Upper lobe of left lung (tissue), 6 donors: ENCODE measurements around the gene OTP. TPM values are rescaled to one million over a fixed set of nuclear protein-coding genes. Genes with fewer than 3 reads are reported as not detected.
"Not testable (repeated sequence)": the region's sequence is repeated elsewhere in the genome, so short reads cannot be mapped to it uniquely, and the experiment has no call there.

Experiments used
- ATAC-seq, 2 donors: fragments of 200-7000 bp; cut with Tn5 transposase; one replicate each; pipeline ENCODE4 v1.9.1; 2022; ENCODE audit warnings: mild to moderate bottlenecking in 2 of 2, moderate library complexity in 2 of 2; ENCODE audit not compliant: low FRiP score in 2 of 2
- DNase-seq, 2 donors: peaks; one replicate each; pipeline ENCODE4 v3.0.0-alpha.2; 2019 to 2020
- H3K27ac ChIP-seq, 4 donors: fragments of 200-600 bp; sonication (generic); one replicate each; pipeline ENCODE4 v1.5.1; 2016 to 2019
- H3K27me3 ChIP-seq, 4 donors: fragments of 200-600 bp; sonication (generic); one replicate each; pipeline ENCODE4 v1.5.1; 2017 to 2019
- H3K36me3 ChIP-seq, 4 donors: fragments of 200-600 bp; sonication (generic); one replicate each; pipeline ENCODE4 v1.5.1; 2016 to 2019
- H3K4me1 ChIP-seq, 4 donors: fragments of 200-600 bp; sonication (generic); one replicate each; pipeline ENCODE4 v1.5.1; 2018 to 2019
- H3K4me3 ChIP-seq, 4 donors: fragments of 200-600 bp; sonication (generic); one replicate each; pipeline ENCODE4 v1.5.1; 2017 to 2019; ENCODE audit warnings: mild to moderate bottlenecking in 2 of 4, moderate library complexity in 1 of 4
- H3K9me3 ChIP-seq, 4 donors: fragments of 200-600 bp; sonication (generic); one replicate each; pipeline ENCODE4 v1.5.1; 2018 to 2019
- EP300 ChIP-seq, 4 donors: sonication (generic); formaldehyde crosslinking; IDR thresholded peaks; one replicate each; pipeline ENCODE4 v1.5.1; 2017; ENCODE audit warnings: antibody characterized with exemption in 4 of 4, control low read depth in 2 of 4
- POLR2A ChIP-seq, 4 donors: fragments of 450-650 bp; IDR thresholded peaks; one replicate each; pipeline ENCODE4 v1.5.1; 2016 to 2017; ENCODE audit warnings: antibody characterized with exemption in 4 of 4, mild to moderate bottlenecking in 2 of 4
- POLR2AphosphoS5 ChIP-seq, 2 donors: sonication (generic); formaldehyde crosslinking; IDR thresholded peaks; one replicate each; pipeline ENCODE4 v1.5.1; 2017; ENCODE audit warnings: antibody characterized with exemption in 2 of 2
- WGBS, 2 donors: methylation state at CpG; one replicate each; pipeline ENCODE4 v1.1.5; 2017 to 2018; 5-methylcytosine and 5-hydroxymethylcytosine counted together
- total RNA-seq, 6 donors: library from RNA; depleted of rRNA in 4 of 6; stranded (reverse); fragments of >200 nt in 4 of 6; gene quantifications; one replicate each; pipeline versions ENCODE4 v1.1.0 to v1.2.1, GENCODE V29; 2016 to 2021
- TF ChIP-seq, protein P1 (sequence below), 6 experiments: fragments of 450-650 bp in 4 of 6; fragments of 200-600 bp in 2 of 6; sonication (generic) in 2 of 6; IDR thresholded peaks; one replicate each; pipeline ENCODE4 v1.5.1; 2016 to 2019; ENCODE audit warnings: antibody characterized with exemption in 6 of 6
- donor health status: DM: no; HTN: no; CAD: no; lungs with moderate emphysema.
- donor health status: DM: no; HTN: yes; CAD: no; lungs with severe emphysema.

OTP gene
- total RNA-seq, 6 donors from 2014 or later = not detected

GRCh38 chr5:77627869-77628674 lies 10.4 kb downstream of the OTP start:
- Histone ChIP-seq H3K4me3 (no peak overlapping the region), H3K36me3 (no peaks in the 10 kb centered on the region), H3K9me3 (peaks cover 0 to 5% (median 0%) of the 10 kb centered on the region in 4 donors), H3K4me1 (peaks cover 23 to 38% (median 25%) of the 10 kb centered on the region in 4 donors), H3K27ac (no peak overlapping the region), H3K27me3 (peaks cover 0 to 56% (median 25%) of the 10 kb centered on the region in 4 donors)
- TF ChIP-seq POLR2AphosphoS5 (IDR thresholded peaks at IDR 0.05) (no peak), EP300 (IDR thresholded peaks at IDR 0.05) (no peak), POLR2A (IDR thresholded peaks at IDR 0.05) (no peak)
- TF ChIP-seq, protein P1, sequence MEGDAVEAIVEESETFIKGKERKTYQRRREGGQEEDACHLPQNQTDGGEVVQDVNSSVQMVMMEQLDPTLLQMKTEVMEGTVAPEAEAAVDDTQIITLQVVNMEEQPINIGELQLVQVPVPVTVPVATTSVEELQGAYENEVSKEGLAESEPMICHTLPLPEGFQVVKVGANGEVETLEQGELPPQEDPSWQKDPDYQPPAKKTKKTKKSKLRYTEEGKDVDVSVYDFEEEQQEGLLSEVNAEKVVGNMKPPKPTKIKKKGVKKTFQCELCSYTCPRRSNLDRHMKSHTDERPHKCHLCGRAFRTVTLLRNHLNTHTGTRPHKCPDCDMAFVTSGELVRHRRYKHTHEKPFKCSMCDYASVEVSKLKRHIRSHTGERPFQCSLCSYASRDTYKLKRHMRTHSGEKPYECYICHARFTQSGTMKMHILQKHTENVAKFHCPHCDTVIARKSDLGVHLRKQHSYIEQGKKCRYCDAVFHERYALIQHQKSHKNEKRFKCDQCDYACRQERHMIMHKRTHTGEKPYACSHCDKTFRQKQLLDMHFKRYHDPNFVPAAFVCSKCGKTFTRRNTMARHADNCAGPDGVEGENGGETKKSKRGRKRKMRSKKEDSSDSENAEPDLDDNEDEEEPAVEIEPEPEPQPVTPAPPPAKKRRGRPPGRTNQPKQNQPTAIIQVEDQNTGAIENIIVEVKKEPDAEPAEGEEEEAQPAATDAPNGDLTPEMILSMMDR (IDR thresholded peaks at IDR 0.05) = no peak
- DNase-seq (peak in 1 of 2 donors; percentile 78), ATAC-seq (no peak)
- 14 to 16% methylated on average over 17 to 45 of the region's 69 CpGs for WGBS, 2 donors

- H3K9me3 ChIP-seq = peaks cover 0 to 5% (median 0%) of the 10 kb centered on the region in 4 donors
- H3K4me1 ChIP-seq = peaks cover 0 to 5% (median 0%) of the 10 kb centered on the region in 4 donors
- TF ChIP-seq EP300 (IDR thresholded peaks at IDR 0.05) (no peak), POLR2A (IDR thresholded peaks at IDR 0.05) (no peak), POLR2AphosphoS5 (IDR thresholded peaks at IDR 0.05) (no peak)
- TF ChIP-seq, protein P1 (IDR thresholded peaks at IDR 0.05) = no peak
- no peaks in the 10 kb centered on the region for H3K36me3 ChIP-seq
- H3K27me3 ChIP-seq = peaks cover 0 to 9% (median 4%) of the 10 kb centered on the region in 4 donors
- DNase-seq (no peak), ATAC-seq (no peak)
- H3K27ac ChIP-seq = no peak overlapping the region
- 76% methylated on average over 2 of the region's 2 CpGs for WGBS, 2 donors
- no peak overlapping the region for H3K4me3 ChIP-seq
These were observed 15.2 kb downstream of the OTP start for GRCh38 chr5:77623203-77623740.

- H3K27me3 ChIP-seq = no peaks in the 10 kb centered on the region
These were observed 17.1 kb downstream of the OTP start for GRCh38 chr5:77621440-77621839.

GRCh38 chr5:77620405-77620804 lies 18.1 kb downstream of the OTP start:
- WGBS, 2 donors = 30 to 32% methylated on average over 4 of the region's 4 CpGs
- Histone ChIP-seq H3K27me3 (no peaks in the 10 kb centered on the region), H3K9me3 (no peaks in the 10 kb centered on the region), H3K4me1 (no peaks in the 10 kb centered on the region), H3K27ac (no peak overlapping the region), H3K4me3 (no peak overlapping the region), H3K36me3 (no peaks in the 10 kb centered on the region)
- DNase-seq = no peak
- TF ChIP-seq POLR2AphosphoS5 (IDR thresholded peaks at IDR 0.05) (no peak), POLR2A (IDR thresholded peaks at IDR 0.05) (no peak), EP300 (IDR thresholded peaks at IDR 0.05) (no peak)
- TF ChIP-seq, protein P1 (IDR thresholded peaks at IDR 0.05) = no peak
- no peak for ATAC-seq

More at GRCh38 chr5:77621440-77621839, 17.1 kb downstream of the OTP start:
- H3K9me3 ChIP-seq = no peaks in the 10 kb centered on the region
- H3K4me1 ChIP-seq = no peaks in the 10 kb centered on the region
- H3K4me3 ChIP-seq = no peak overlapping the region
- no peak overlapping the region for H3K27ac ChIP-seq
- no peaks in the 10 kb centered on the region for H3K36me3 ChIP-seq
- 95 to 96% methylated on average over 5 of the region's 5 CpGs for WGBS, 2 donors
- DNase-seq (no peak), ATAC-seq (no peak)
- TF ChIP-seq POLR2AphosphoS5 (IDR thresholded peaks at IDR 0.05) = no peak
- TF ChIP-seq EP300 (IDR thresholded peaks at IDR 0.05) = no peak

- DNase-seq (no peak), ATAC-seq (no peak)
- TF ChIP-seq EP300 (IDR thresholded peaks at IDR 0.05) = no peak
- no peak for TF ChIP-seq POLR2AphosphoS5 (IDR thresholded peaks at IDR 0.05)
- TF ChIP-seq, protein P1 (IDR thresholded peaks at IDR 0.05) = no peak
- TF ChIP-seq POLR2A (IDR thresholded peaks at IDR 0.05) = no peak
- 75% methylated on average over 2 of the region's 2 CpGs for WGBS, 2 donors
- Histone ChIP-seq H3K4me3 (no peak overlapping the region), H3K36me3 (no peaks in the 10 kb centered on the region), H3K9me3 (no peaks in the 10 kb centered on the region), H3K27me3 (no peaks in the 10 kb centered on the region), H3K4me1 (no peaks in the 10 kb centered on the region), H3K27ac (no peak overlapping the region)
These were observed 21.6 kb downstream of the OTP start for GRCh38 chr5:77616920-77617319.

GRCh38 chr5:77608927-77609326 lies 29.6 kb downstream of the OTP start:
- peak in 1 of 2 donors; percentile 20 for DNase-seq
- ATAC-seq, H3K4me3 ChIP-seq, H3K4me1 ChIP-seq, H3K27ac ChIP-seq, H3K36me3 ChIP-seq, H3K9me3 ChIP-seq, H3K27me3 ChIP-seq: not testable (repeated sequence)
- 91 to 94% methylated on average over 8 to 14 of the region's 15 CpGs for WGBS, 2 donors
